ENCODE results near the gene SPEG.

DNA sequence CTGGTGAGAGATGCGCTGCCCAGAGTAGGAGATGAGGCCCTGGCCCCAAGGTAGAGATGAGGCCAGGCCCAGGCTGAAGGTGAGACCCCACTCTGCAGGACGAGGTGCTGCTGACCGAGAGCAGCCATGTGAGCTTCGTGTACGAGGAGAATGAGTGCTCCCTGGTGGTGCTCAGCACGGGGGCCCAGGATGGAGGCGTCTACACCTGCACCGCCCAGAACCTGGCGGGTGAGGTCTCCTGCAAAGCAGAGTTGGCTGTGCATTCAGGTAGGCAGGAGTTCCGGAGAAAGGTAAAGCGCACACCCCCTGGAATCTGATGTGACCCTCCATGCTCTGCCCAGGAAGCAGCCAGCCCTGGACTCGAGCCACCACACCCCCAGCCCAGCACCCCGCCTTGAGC lies 42.5 kb downstream of the SPEG start:
- no peak for TF ChIP-seq POLR2A (IDR thresholded peaks at IDR 0.05)
- TF ChIP-seq, protein P1, sequence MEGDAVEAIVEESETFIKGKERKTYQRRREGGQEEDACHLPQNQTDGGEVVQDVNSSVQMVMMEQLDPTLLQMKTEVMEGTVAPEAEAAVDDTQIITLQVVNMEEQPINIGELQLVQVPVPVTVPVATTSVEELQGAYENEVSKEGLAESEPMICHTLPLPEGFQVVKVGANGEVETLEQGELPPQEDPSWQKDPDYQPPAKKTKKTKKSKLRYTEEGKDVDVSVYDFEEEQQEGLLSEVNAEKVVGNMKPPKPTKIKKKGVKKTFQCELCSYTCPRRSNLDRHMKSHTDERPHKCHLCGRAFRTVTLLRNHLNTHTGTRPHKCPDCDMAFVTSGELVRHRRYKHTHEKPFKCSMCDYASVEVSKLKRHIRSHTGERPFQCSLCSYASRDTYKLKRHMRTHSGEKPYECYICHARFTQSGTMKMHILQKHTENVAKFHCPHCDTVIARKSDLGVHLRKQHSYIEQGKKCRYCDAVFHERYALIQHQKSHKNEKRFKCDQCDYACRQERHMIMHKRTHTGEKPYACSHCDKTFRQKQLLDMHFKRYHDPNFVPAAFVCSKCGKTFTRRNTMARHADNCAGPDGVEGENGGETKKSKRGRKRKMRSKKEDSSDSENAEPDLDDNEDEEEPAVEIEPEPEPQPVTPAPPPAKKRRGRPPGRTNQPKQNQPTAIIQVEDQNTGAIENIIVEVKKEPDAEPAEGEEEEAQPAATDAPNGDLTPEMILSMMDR (IDR thresholded peaks at IDR 0.05): no peak

Measured in prostate gland (tissue), 2 donors.